ENCODE data around the gene CDK9.
"Not testable (repeated sequence)": the region's sequence is repeated elsewhere in the genome, so short reads cannot be mapped to it uniquely, and the experiment has no call there.

The CDK9 gene

DNA sequence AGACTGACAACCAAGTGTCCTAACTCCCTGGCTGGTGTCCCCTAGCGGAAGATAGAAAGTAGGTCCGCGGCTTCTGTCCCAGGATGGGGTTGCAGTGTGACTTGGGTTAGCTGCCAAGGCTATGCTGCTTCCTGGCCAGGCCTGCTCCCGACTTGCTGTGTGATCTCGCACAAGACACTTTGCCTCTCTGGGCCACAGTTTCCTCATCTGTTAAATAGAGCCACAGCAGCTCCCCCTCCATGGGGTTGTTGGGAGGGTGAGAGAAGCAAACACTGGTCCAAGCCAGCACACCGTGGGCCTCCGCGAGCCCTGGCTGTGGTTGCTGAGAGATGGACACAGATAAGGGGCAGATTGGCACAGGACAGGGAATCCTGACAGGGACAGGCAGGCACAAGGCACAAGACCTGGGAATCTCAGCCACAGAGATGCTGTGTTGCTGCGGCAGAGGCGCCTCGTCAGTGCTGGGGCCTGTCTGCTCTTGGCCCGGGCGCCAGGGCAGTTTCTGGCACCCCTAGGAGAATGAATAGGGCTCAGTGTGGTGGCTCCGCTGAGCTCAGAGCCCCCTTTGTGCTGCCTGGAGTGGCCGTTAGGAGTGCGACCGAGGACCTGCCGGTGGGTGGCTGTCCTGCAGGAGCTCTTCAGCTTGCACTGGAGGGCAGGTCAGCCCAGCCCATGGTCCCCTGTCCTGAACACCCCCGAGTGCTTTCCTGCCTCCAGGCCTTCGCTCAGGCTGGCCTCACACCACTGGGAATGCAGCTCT lies 5.5 kb upstream of the CDK9 start:
- H3K4me3 ChIP-seq (ENCODE audit: low read depth, low read length), result no peak overlapping the region
- TF ChIP-seq, protein P1, sequence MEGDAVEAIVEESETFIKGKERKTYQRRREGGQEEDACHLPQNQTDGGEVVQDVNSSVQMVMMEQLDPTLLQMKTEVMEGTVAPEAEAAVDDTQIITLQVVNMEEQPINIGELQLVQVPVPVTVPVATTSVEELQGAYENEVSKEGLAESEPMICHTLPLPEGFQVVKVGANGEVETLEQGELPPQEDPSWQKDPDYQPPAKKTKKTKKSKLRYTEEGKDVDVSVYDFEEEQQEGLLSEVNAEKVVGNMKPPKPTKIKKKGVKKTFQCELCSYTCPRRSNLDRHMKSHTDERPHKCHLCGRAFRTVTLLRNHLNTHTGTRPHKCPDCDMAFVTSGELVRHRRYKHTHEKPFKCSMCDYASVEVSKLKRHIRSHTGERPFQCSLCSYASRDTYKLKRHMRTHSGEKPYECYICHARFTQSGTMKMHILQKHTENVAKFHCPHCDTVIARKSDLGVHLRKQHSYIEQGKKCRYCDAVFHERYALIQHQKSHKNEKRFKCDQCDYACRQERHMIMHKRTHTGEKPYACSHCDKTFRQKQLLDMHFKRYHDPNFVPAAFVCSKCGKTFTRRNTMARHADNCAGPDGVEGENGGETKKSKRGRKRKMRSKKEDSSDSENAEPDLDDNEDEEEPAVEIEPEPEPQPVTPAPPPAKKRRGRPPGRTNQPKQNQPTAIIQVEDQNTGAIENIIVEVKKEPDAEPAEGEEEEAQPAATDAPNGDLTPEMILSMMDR (conservative IDR thresholded peaks at IDR 0.05; ENCODE audit: low read depth, low read length), result no peak
- DNase-seq (ENCODE audit: low read depth), result no peak

DNA sequence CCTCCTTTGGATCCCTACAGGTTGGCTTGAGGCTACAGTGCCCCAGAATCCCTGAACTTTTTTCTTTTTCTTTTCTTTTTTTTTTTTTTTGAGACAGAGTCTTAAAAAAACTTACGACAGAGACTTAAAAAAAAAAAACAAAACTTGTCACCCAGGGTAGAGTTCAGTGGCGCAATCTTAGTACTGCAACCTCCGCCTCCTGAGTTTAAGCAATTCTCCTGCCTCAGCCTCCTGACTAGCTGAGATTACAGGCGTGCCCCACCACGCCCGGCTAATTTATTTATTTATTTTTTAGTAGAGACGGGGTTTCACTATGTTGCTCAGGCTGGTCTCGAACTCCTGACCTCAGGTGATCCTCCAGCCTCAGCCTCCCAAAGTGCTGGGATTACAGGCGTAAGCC lies 4.9 kb upstream of the CDK9 start:
- H3K4me3 ChIP-seq (ENCODE audit: low read depth, low read length); DNase-seq (ENCODE audit: low read depth): not testable (repeated sequence)

DNA sequence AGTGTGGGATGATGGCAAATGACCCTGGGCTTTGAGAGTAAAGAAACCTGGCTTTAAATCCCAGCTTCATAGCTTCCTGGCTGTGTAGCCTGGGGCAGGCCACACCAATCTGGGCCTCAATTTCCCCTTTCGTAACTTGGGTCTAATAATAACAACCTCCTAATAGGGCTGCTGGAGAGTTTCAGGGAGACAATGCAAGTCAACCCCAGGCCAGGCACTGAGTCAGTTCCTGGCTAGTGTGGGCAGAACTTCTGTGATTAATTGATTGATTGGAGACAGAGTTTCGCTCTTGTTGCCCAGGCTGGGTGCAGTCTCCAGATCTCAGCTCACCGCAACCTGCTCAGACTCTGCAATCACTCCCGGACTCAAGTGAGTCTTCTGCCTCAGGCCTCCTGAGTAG lies 4.0 kb upstream of the CDK9 start:
- TF ChIP-seq, protein P1 (conservative IDR thresholded peaks at IDR 0.05; ENCODE audit: low read depth, low read length), result no peak
- no peak for DNase-seq (ENCODE audit: low read depth)
- H3K4me3 ChIP-seq (ENCODE audit: low read depth, low read length), result no peak overlapping the region

DNA sequence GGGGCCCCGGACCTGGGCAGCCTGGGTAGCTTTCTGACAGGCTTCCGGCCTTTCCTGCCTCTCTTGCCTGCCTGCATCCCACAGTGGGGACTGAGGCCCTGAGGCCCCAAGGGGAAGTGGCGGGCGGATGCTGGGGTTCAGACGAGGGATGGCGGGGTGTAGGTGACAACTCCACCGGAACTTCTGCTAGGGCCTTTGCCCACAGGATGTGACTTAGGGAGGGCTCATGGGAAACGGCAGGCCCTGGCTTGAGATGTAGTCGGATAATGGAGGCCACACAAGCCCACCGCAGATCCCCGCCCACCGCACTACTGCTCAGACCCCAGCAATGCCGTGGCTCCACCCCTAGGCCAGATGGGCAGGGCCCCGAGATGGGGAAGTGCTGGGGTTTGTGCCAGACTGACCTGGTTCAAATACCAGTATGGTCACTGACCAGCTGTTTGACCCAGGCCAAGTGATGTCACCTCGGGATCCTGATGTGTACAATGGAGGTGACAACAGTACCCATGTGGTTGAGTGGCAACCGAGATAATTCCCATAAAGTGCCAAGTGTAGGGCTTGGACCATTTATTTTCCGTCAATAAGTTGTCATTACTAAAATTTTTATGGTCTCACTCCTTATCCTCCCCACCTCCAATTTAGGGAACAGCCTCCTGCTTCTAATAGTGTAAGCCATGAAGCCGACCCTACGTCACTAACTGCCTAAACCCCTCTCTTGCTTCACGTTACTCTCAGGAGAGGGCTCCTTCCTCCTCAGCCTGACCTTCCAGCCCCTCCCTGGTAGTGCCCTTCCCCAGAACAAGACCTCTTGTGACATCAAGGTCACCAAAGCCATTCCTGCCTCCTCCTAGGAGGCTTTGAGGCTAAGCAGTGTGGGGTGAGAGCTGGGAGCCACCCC lies 2.5 kb upstream of the CDK9 start:
- TF ChIP-seq, protein P1 (conservative IDR thresholded peaks at IDR 0.05; ENCODE audit: low read depth, low read length), result no peak
- no peak overlapping the region for H3K4me3 ChIP-seq (ENCODE audit: low read depth, low read length)
- no peak for DNase-seq (ENCODE audit: low read depth)

DNA sequence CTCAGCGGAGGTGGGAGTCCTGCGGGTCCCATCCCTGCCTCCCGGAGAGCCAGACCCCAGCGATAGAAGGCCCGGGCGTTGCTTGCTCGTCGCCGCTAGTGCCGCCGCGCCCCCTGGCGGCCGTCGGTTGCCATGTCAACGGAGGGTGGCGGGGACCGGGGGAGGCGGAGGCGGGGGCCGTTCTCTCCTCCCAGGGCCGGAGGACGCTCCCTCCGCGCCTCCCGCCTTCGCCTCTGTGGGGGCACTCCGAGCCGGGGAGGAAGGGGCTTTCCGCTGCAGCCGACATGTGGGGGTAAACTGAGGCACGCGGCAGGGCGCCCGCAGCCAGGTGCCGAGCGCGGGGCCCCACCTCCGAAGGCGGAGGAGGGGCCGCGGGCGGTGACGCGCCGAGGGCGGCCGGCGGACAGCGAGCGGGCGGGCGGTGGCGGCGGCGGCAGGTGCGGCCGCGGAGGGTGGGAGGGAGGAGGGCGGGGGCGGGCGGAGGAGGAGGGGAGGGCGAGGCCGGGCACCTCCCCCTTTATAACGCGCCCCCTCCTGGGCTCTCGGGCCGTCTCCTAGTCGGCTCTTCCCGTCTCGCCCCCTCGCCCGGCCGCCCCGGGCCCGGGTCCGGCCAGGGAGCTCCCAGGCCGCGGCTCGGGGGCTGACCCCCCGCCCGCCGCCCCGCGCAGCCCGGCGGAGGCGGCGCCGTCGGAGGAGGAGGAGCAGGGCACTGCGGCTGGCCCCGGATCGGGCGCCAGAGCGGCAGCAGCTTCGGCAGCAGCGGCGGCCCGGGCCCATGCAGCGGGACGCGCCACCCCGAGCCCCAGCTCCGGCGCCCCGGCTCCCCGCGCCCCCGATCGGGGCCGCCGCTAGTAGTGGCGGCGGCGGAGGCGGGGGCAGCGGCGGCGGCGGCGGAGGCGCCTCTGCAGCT lies 556 bp upstream of the CDK9 start:
- TF ChIP-seq, protein P1 (conservative IDR thresholded peaks at IDR 0.05; ENCODE audit: low read depth, low read length), result peak; percentile 71
- peak; percentile 81 for DNase-seq (ENCODE audit: low read depth)
- peak overlapping the region; percentile 74 for H3K4me3 ChIP-seq (ENCODE audit: low read depth, low read length)

DNA sequence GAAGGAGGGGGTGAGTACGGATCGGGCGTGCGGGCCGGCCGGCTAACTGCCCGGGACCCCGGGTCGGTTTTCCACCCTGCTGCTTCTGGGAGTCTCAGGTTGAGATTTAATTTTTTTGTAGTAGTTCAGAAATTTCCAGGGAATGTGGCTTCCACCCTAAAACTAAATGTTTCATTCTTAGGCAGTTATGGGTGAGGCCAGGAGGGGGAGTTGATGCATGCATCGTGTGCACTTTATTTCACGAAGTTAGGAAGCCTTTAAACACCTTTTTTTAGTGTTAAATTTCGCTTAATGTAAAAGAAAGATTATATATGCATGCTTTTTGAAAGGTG lies 905 bp downstream of the CDK9 start:
- TF ChIP-seq, protein P1 (conservative IDR thresholded peaks at IDR 0.05; ENCODE audit: low read depth, low read length), result peak; percentile 69
- H3K4me3 ChIP-seq (ENCODE audit: low read depth, low read length), result peak overlapping the region; percentile 74
- DNase-seq (ENCODE audit: low read depth), result peak; percentile 53
